H9 (cell line): ENCODE measurements around the gene MPC1. TPM values are rescaled to one million over a fixed set of nuclear protein-coding genes. Genes with fewer than 3 reads are reported as not detected.

Source experiments
- DNase-seq: peaks from one replicate; pipeline ENCODE4 v3.0.0-alpha.2; 2017
- H2AFZ ChIP-seq: one replicate; pipeline ENCODE4 v1.6.1; 2013; ENCODE audit warnings: mild to moderate bottlenecking, low read length, control low read depth, moderate library complexity
- H2AK5ac ChIP-seq: 2 replicates; pipeline ENCODE4 v1.6.1; 2013; ENCODE audit warnings: low read length, control low read depth, mixed read lengths; ENCODE audit not compliant: insufficient read length
- H2BK120ac ChIP-seq: one replicate; pipeline ENCODE4 v1.6.1; 2013; ENCODE audit warnings: low read depth, mild to moderate bottlenecking, low read length, control low read depth, inconsistent platforms; ENCODE audit not compliant: poor library complexity, severe bottlenecking
- H2BK12ac ChIP-seq: 2 replicates; pipeline ENCODE4 v1.6.1; 2013; ENCODE audit warnings: low read length, control low read depth, mixed read lengths, low read depth; ENCODE audit not compliant: insufficient read length
- H2BK15ac ChIP-seq: 2 replicates; pipeline ENCODE4 v1.6.1; 2013; ENCODE audit warnings: low read depth, low read length, control low read depth
- H2BK20ac ChIP-seq: one replicate; pipeline ENCODE4 v1.6.1; 2013; ENCODE audit warnings: low read depth, mild to moderate bottlenecking, low read length, control low read depth, inconsistent platforms; ENCODE audit not compliant: poor library complexity, severe bottlenecking
- H2BK5ac ChIP-seq: 2 replicates; pipeline ENCODE4 v1.6.1; 2013; ENCODE audit warnings: low read length, control low read depth, mixed read lengths; ENCODE audit not compliant: insufficient read length
- H3K14ac ChIP-seq: 2 replicates; pipeline ENCODE4 v1.6.1; 2013; ENCODE audit warnings: low read length, control low read depth; ENCODE audit not compliant: insufficient read depth
- H3K18ac ChIP-seq: 2 replicates; pipeline ENCODE4 v1.6.1; 2013; ENCODE audit warnings: low read depth, mild to moderate bottlenecking, mixed read lengths, low read length, control low read depth; ENCODE audit not compliant: insufficient read length
- H3K23ac ChIP-seq: 2 replicates; pipeline ENCODE4 v1.6.1; 2013; ENCODE audit warnings: low read length, control low read depth, mixed read lengths, low read depth; ENCODE audit not compliant: insufficient read length
- H3K23me2 ChIP-seq: 2 replicates; pipeline ENCODE4 v1.6.1; 2013; ENCODE audit warnings: low read depth, mild to moderate bottlenecking, mixed read lengths, low read length, control low read depth; ENCODE audit not compliant: insufficient read length, poor library complexity, severe bottlenecking
- H3K27ac ChIP-seq: 2 replicates; pipeline ENCODE4 v1.5.1; 2013; ENCODE audit warnings: low read length, control low read depth, mixed read lengths, low read depth; ENCODE audit not compliant: insufficient read length
- H3K27me3 ChIP-seq: 2 replicates; pipeline ENCODE4 v1.6.1; 2013; ENCODE audit warnings: low read length, control low read depth, inconsistent platforms; ENCODE audit not compliant: insufficient read depth
- H3K4ac ChIP-seq: 2 replicates; pipeline ENCODE4 v1.6.1; 2013; ENCODE audit warnings: low read depth, mild to moderate bottlenecking, control low read depth, inconsistent platforms, low read length, moderate library complexity
- H3K4me1 ChIP-seq: 2 replicates; pipeline ENCODE4 v1.6.1; 2013; ENCODE audit warnings: low read length, control low read depth, inconsistent platforms; ENCODE audit not compliant: insufficient read depth
- H3K4me2 ChIP-seq: 2 replicates; pipeline ENCODE4 v1.6.1; 2013; ENCODE audit warnings: low read length, control low read depth, mixed read lengths; ENCODE audit not compliant: insufficient read length, insufficient read depth
- H3K56ac ChIP-seq: 2 replicates; pipeline ENCODE4 v1.6.1; 2013; ENCODE audit warnings: low read depth, mild to moderate bottlenecking, mixed read lengths, low read length, control low read depth; ENCODE audit not compliant: insufficient read length
- H3K79me1 ChIP-seq: 2 replicates; pipeline ENCODE4 v1.6.1; 2013; ENCODE audit warnings: low read depth, mild to moderate bottlenecking, moderate library complexity, low read length, control low read depth, inconsistent platforms; ENCODE audit not compliant: insufficient read depth, poor library complexity, severe bottlenecking
- H3K79me2 ChIP-seq: 2 replicates; pipeline ENCODE4 v1.6.1; 2013; ENCODE audit warnings: low read length, control low read depth, inconsistent platforms; ENCODE audit not compliant: insufficient read depth
- H3K9ac ChIP-seq: 2 replicates; pipeline ENCODE4 v1.6.1; 2013; ENCODE audit warnings: low read length, control low read depth, mixed read lengths; ENCODE audit not compliant: insufficient read length; ENCODE audit errors: extremely low read depth
- H3K9me3 ChIP-seq: one replicate; pipeline ENCODE4 v1.6.1; 2013; ENCODE audit warnings: low read depth, low read length, inconsistent platforms; ENCODE audit not compliant: control insufficient read depth
- H3T11ph ChIP-seq: one replicate; pipeline ENCODE4 v1.6.1; 2013; ENCODE audit warnings: mild to moderate bottlenecking, low read length, control low read depth, inconsistent platforms
- H4K20me1 ChIP-seq: one replicate; pipeline ENCODE4 v1.6.1; 2013; ENCODE audit not compliant: control insufficient read depth, insufficient read length, insufficient read depth
- H4K5ac ChIP-seq: 2 replicates; pipeline ENCODE4 v1.6.1; 2013; ENCODE audit warnings: low read depth, mild to moderate bottlenecking, mixed read lengths, low read length, control low read depth; ENCODE audit not compliant: insufficient read length
- H4K8ac ChIP-seq: replicated peaks from 2 replicates; pipeline ENCODE4 v1.6.1; 2013; ENCODE audit warnings: low read length, control low read depth, mixed read lengths, low read depth; ENCODE audit not compliant: insufficient read length
- H4K91ac ChIP-seq: 2 replicates; pipeline ENCODE4 v1.6.1; 2013; ENCODE audit warnings: low read depth, mild to moderate bottlenecking, moderate library complexity, mixed read lengths, low read length, control low read depth; ENCODE audit not compliant: insufficient read length
- H3K27ac Mint-ChIP-seq, 3 experiments: 2 replicates in 2 of 3; 3 replicates in 1 of 3; pipeline ENCODE4 v1.8.0; 2020 to 2021; ENCODE audit warnings: mixed read lengths in 3 of 3, mild to moderate bottlenecking in 1 of 3, moderate library complexity in 1 of 3
- H3K27me3 Mint-ChIP-seq: 2 replicates; pipeline ENCODE4 v1.8.0; 2021; ENCODE audit warnings: low read depth, mild to moderate bottlenecking, moderate library complexity, mixed read lengths
- H3K36me3 Mint-ChIP-seq, 3 experiments: 2 replicates in 2 of 3; 3 replicates in 1 of 3; pipeline ENCODE4 v1.8.0; 2020 to 2021; ENCODE audit warnings: low read depth in 3 of 3, mixed read lengths in 3 of 3; ENCODE audit not compliant: insufficient read depth in 1 of 3
- H3K4me1 Mint-ChIP-seq, 2 experiments: 2 replicates each; pipeline ENCODE4 v1.8.0; 2020; ENCODE audit warnings: mixed read lengths in 2 of 2
- H3K4me3 Mint-ChIP-seq, 2 experiments: 2 replicates in 1 of 2; 3 replicates in 1 of 2; pipeline ENCODE4 v1.8.0; 2020 to 2021; ENCODE audit warnings: mild to moderate bottlenecking in 2 of 2, mixed read lengths in 2 of 2, moderate library complexity in 1 of 2
- H3K9me3 Mint-ChIP-seq, 2 experiments: 2 replicates in 1 of 2; 3 replicates in 1 of 2; pipeline ENCODE4 v1.8.0; 2020; ENCODE audit warnings: mild to moderate bottlenecking in 2 of 2, mixed read lengths in 2 of 2, moderate library complexity in 1 of 2
- CTCF ChIP-seq: fragments of 200-600 bp; sonication (generic); conservative IDR thresholded peaks from 3 replicates; pipeline ENCODE4 v1.8.0; 2021; ENCODE audit warnings: antibody characterized with exemption, mild to moderate bottlenecking
- WGBS: extraction: QIAGEN DNeasy Blood & Tissue Kit; methylation state at CpG from one replicate; pipeline ENCODE4 v1.1.7; 2013; ENCODE audit warnings: missing lambda C conversion rate, low lambda C conversion rate, mixed read lengths; ENCODE audit not compliant: insufficient read length; ENCODE audit errors: extremely low coverage; 5-methylcytosine and 5-hydroxymethylcytosine counted together
- total RNA-seq: library from RNA; stranded (reverse); gene quantifications from 2 replicates; pipeline ENCODE4 v1.2.1, GENCODE V29; 2021

MPC1 gene
- total RNA-seq, 1 experiment from 2014 or later = 10.0 TPM

DNA sequence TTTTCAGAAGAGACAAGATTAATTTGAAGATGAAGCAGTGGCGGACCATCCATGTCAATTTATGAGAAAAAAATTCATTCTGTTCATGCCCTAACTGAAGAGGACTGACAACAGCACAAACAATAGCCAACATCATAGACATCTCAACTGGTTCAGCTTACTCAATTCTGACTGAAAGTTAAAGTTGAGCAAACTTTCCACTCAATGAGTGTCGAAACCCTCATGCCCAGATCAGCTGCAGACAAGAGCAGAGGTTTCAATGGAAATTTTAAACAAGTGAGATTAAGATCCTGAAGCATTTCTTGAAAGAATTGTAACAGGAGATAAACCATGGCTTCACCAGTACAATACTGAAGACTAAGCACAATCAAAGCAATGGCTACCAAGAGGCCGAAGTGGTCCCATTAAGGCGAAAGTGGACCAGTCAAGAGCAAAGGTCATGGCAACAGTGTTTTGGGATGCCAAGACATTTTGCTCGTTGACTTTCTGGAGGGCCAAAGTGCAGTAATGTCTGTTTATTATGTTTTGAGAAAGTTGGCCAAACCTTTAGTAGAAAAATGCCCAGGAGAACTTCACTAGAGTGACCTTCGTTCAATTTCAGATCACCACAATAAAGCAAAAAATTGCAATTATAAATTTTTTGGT lies 34.3 kb downstream of the MPC1 start:
- Histone ChIP-seq H3K23me2 (no peaks in the 10 kb centered on the region), H4K5ac (no peak overlapping the region), H3K9me3 (no peaks in the 10 kb centered on the region), H3K56ac (no peak overlapping the region), H3K4ac (no peak overlapping the region), H2BK120ac (no peak overlapping the region), H3K23ac (no peak overlapping the region), H2BK15ac (no peak overlapping the region), H2AK5ac (no peak overlapping the region), H3K27me3 (no peaks in the 10 kb centered on the region), H3K79me2 (no peaks in the 10 kb centered on the region), H3K79me1 (no peaks in the 10 kb centered on the region), H3K9ac (no peak overlapping the region), H3K4me2 (no peak overlapping the region), H3K27ac (no peak overlapping the region), H3K4me1 (peaks cover under 1% of the 10 kb centered on the region; the same call in 1 of the 2 replicates), H4K20me1 (no peaks in the 10 kb centered on the region), H2AFZ (no peak overlapping the region), H3K18ac (no peak overlapping the region), H2BK12ac (no peak overlapping the region), H3K14ac (no peak overlapping the region), H2BK5ac (no peak overlapping the region), H4K8ac (no peak overlapping the region), H4K91ac (no peak overlapping the region), H3T11ph (no peak overlapping the region), H2BK20ac (no peak overlapping the region)
- H3K36me3 Mint-ChIP-seq = peaks cover 0 to 1% (median 0%) of the 10 kb centered on the region in 3 experiments; a peak in 1 of 7 replicates
- TF ChIP-seq CTCF = no peak
- no peak overlapping the region for H3K27ac Mint-ChIP-seq
- no peak for DNase-seq
- peaks cover 1% of the 10 kb centered on the region; the same call in 1 of the 2 replicates for H3K27me3 Mint-ChIP-seq
- H3K9me3 Mint-ChIP-seq = peaks cover 8 to 11% of the 10 kb centered on the region in 2 experiments; a peak in 4 of 5 replicates
- no peak overlapping the region for H3K4me3 Mint-ChIP-seq
- no CpG with 5 or more reads among the region's 6 CpGs for WGBS
- peaks cover 12 to 14% of the 10 kb centered on the region in 2 experiments for H3K4me1 Mint-ChIP-seq
